ENCODE results near the gene PTPRN2. TPM values are rescaled to one million over a fixed set of nuclear protein-coding genes. Genes with fewer than 3 reads are reported as not detected.
"Not testable (repeated sequence)": the region's sequence is repeated elsewhere in the genome, so short reads cannot be mapped to it uniquely, and the experiment has no call there.

The PTPRN2 gene
- total and polyA plus RNA-seq, 9 of the 15 experiments (the other 6 are each of a cell fraction or from before 2014, with no cell fraction given): not detected

DNA sequence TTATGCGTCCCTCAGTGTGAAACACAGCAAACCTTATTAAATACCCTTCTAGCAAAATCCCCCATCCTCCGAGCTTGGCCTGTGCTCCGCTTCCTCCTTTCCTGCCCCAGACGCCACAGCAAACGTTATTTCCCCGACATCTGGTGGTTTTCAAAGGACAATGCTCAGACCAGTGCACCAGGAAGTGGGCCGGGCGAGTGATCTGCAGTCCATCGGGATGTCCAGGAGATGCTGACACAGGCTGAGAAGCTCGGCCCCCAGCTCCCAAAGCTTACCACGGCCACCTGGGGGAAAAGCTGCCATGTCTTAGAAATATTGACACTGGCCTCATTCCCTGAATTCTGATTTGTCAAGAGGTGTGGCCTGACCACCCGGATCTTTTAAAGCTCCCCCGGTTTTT is 129.5 kb downstream of the PTPRN2 start:
- no peak overlapping the region for H2AFZ ChIP-seq (ENCODE audit: low read depth, low read length)
- DNase-seq (ENCODE audit: extremely low read depth in 1 of 4, low spot score in 3 of 4): no peak
- H3K27ac ChIP-seq (ENCODE audit: extremely low read depth, low read depth, low read length): no peak overlapping the region
- H3K9ac ChIP-seq (ENCODE audit: insufficient read depth in 1 of 2, low read depth in 2 of 2, low read length in 2 of 2): no peak overlapping the region
- no peak overlapping the region for H3K4me3 ChIP-seq
- no peaks in the 10 kb centered on the region for H3K36me3 ChIP-seq (ENCODE audit: control insufficient read depth, insufficient read depth, low read length)
- H3K9me1 ChIP-seq (ENCODE audit: control insufficient read depth, insufficient read depth, low read length): no peaks in the 10 kb centered on the region
- peaks cover 0 to 7% of the 10 kb centered on the region in 2 experiments; a peak in 1 of 5 replicates for H3K4me1 ChIP-seq (replicated peaks in 1 of 2; ENCODE audit: control insufficient read depth in 2 of 2, insufficient read depth in 2 of 2, low read length in 2 of 2)
- no peaks in the 10 kb centered on the region for H3K9me3 ChIP-seq (replicated peaks; ENCODE audit: control insufficient read depth, insufficient read depth, low read depth, low read length)
- in situ Hi-C loops (cut with MboI): no loop called here
- ChIA-PET CTCF (ENCODE audit: low intra/inter-chr PET ratio) (no interaction called here), POLR2A (no interaction called here)
- TF ChIP-seq, protein P1, sequence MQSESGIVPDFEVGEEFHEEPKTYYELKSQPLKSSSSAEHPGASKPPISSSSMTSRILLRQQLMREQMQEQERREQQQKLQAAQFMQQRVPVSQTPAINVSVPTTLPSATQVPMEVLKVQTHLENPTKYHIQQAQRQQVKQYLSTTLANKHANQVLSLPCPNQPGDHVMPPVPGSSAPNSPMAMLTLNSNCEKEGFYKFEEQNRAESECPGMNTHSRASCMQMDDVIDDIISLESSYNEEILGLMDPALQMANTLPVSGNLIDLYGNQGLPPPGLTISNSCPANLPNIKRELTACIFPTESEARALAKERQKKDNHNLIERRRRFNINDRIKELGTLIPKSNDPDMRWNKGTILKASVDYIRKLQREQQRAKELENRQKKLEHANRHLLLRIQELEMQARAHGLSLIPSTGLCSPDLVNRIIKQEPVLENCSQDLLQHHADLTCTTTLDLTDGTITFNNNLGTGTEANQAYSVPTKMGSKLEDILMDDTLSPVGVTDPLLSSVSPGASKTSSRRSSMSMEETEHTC (IDR thresholded peaks at IDR 0.05): no peak
- TF ChIP-seq CXXC5 (CRISPR knock-in tag; IDR thresholded peaks at IDR 0.05) (no peak), HMG20A (CRISPR knock-in tag; conservative IDR thresholded peaks at IDR 0.05) (no peak), ZNF175 (CRISPR knock-in tag; IDR thresholded peaks at IDR 0.05; ENCODE audit: low read depth) (no peak), SOX6 (IDR thresholded peaks at IDR 0.05) (no peak), HIVEP1 (CRISPR knock-in tag; IDR thresholded peaks at IDR 0.05) (no peak), NR2F6 (CRISPR knock-in tag; IDR thresholded peaks at IDR 0.05) (no peak), FOXK1 (CRISPR knock-in tag; IDR thresholded peaks at IDR 0.05; ENCODE audit: borderline replicate concordance) (no peak), JUNB (CRISPR knock-in tag; conservative IDR thresholded peaks at IDR 0.05) (no peak), BCOR (IDR thresholded peaks at IDR 0.05) (no peak), ETV5 (CRISPR knock-in tag; IDR thresholded peaks at IDR 0.05; ENCODE audit: low read depth) (no peak), EP300 (IDR thresholded peaks at IDR 0.05; ENCODE audit: low read length) (no peak)
- TF ChIP-seq, protein P2, sequence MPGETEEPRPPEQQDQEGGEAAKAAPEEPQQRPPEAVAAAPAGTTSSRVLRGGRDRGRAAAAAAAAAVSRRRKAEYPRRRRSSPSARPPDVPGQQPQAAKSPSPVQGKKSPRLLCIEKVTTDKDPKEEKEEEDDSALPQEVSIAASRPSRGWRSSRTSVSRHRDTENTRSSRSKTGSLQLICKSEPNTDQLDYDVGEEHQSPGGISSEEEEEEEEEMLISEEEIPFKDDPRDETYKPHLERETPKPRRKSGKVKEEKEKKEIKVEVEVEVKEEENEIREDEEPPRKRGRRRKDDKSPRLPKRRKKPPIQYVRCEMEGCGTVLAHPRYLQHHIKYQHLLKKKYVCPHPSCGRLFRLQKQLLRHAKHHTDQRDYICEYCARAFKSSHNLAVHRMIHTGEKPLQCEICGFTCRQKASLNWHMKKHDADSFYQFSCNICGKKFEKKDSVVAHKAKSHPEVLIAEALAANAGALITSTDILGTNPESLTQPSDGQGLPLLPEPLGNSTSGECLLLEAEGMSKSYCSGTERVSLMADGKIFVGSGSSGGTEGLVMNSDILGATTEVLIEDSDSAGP (CRISPR knock-in tag; IDR thresholded peaks at IDR 0.05): no peak
- TF ChIP-seq, protein P3, sequence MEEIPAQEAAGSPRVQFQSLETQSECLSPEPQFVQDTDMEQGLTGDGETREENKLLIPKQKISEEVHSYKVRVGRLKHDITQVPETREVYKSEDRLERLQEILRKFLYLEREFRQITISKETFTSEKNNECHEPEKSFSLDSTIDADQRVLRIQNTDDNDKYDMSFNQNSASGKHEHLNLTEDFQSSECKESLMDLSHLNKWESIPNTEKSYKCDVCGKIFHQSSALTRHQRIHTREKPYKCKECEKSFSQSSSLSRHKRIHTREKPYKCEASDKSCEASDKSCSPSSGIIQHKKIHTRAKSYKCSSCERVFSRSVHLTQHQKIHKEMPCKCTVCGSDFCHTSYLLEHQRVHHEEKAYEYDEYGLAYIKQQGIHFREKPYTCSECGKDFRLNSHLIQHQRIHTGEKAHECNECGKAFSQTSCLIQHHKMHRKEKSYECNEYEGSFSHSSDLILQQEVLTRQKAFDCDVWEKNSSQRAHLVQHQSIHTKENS (CRISPR knock-in tag; IDR thresholded peaks at IDR 0.05): no peak
- no peak for ATAC-seq
- 2% methylated on average over 13 of the region's 13 CpGs for WGBS (ENCODE audit: insufficient coverage, low coverage, missing lambda C conversion rate)
- BruUV-seq (replicated peaks): no TSS peak
- H4K20me1 ChIP-seq (replicated peaks; ENCODE audit: control insufficient read depth, insufficient read depth, low read length): peaks cover 4% of the 10 kb centered on the region; the same call in 1 of the 2 replicates
- FAIRE-seq: no peak
- H3K4me2 ChIP-seq (ENCODE audit: insufficient read depth, low read length): no peak overlapping the region
- H3K79me2 ChIP-seq (ENCODE audit: control insufficient read depth, insufficient read depth, low read length): no peaks in the 10 kb centered on the region
- intact Hi-C loops (cut with micrococcal nuclease): no loop called here
- peaks cover 34 to 79% of the 10 kb centered on the region in 2 experiments; a peak in 4 of 5 replicates for H3K27me3 ChIP-seq (ENCODE audit: control insufficient read depth in 2 of 2, insufficient read depth in 2 of 2, low read length in 2 of 2)

DNA sequence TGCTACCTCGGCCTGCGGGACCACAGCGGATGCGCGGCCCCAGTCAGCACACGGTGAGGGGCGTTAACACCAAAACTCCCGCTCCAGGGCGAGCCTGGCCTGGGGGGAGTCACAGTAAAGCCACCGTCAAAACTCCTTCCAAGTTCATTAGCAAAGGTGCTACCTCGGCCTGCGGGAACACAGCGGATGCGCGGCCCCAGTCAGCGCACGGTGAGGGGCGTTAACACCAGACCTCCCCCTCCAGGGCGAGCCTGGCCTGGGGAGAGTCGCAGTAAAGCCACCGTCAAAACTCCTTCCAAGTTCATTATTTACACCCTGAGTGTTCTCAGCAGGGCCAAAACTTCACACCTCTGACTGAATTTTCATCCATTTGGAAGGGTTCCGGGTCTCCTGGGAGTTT is 130.0 kb downstream of the PTPRN2 start:
- H3K4me2 ChIP-seq (ENCODE audit: insufficient read depth, low read length); POLR2A ChIA-PET; FAIRE-seq; BruUV-seq (replicated peaks); DNase-seq (ENCODE audit: extremely low read depth in 1 of 4, low spot score in 3 of 4); H4K20me1 ChIP-seq (replicated peaks; ENCODE audit: control insufficient read depth, insufficient read depth, low read length); H3K9me1 ChIP-seq (ENCODE audit: control insufficient read depth, insufficient read depth, low read length); H3K9me3 ChIP-seq (replicated peaks; ENCODE audit: control insufficient read depth, insufficient read depth, low read depth, low read length); H3K36me3 ChIP-seq (ENCODE audit: control insufficient read depth, insufficient read depth, low read length); H3K4me3 ChIP-seq; H3K79me2 ChIP-seq (ENCODE audit: control insufficient read depth, insufficient read depth, low read length); H2AFZ ChIP-seq (ENCODE audit: low read depth, low read length); H3K9ac ChIP-seq (ENCODE audit: insufficient read depth in 1 of 2, low read depth in 2 of 2, low read length in 2 of 2); CTCF ChIA-PET (ENCODE audit: low intra/inter-chr PET ratio); ATAC-seq; H3K27ac ChIP-seq (ENCODE audit: extremely low read depth, low read depth, low read length); H3K4me1 ChIP-seq (replicated peaks in 1 of 2; ENCODE audit: control insufficient read depth in 2 of 2, insufficient read depth in 2 of 2, low read length in 2 of 2); intact Hi-C loops (cut with micrococcal nuclease); in situ Hi-C loops (cut with MboI): not testable (repeated sequence)
- 12% methylated on average over 22 of the region's 22 CpGs for WGBS (ENCODE audit: insufficient coverage, low coverage, missing lambda C conversion rate)
- H3K27me3 ChIP-seq (ENCODE audit: control insufficient read depth in 2 of 2, insufficient read depth in 2 of 2, low read length in 2 of 2): peaks cover 34 to 84% of the 10 kb centered on the region in 2 experiments; a peak in 4 of 5 replicates
